Mesenchymal stem cell (in vitro differentiated cells and primary cell): Measurements from ENCODE around the gene PLSCR2. TPM values are rescaled to one million over a fixed set of nuclear protein-coding genes. Genes with fewer than 3 reads are reported as not detected.

Experiments used
- DNase-seq: peaks from one replicate; pipeline ENCODE4 v3.0.0-alpha.2; 2013
- H2AFZ ChIP-seq: one replicate; pipeline ENCODE4 v1.6.1; 2013; ENCODE audit warnings: low read depth, mild to moderate bottlenecking, control low read depth, inconsistent platforms, low read length, moderate library complexity
- H2AK5ac ChIP-seq: 2 replicates; pipeline ENCODE4 v1.6.1; 2013; ENCODE audit warnings: low read length, moderate library complexity, mild to moderate bottlenecking, inconsistent platforms; ENCODE audit not compliant: severe bottlenecking
- H2BK120ac ChIP-seq: one replicate; pipeline ENCODE4 v1.6.1; 2013; ENCODE audit warnings: low read depth, mild to moderate bottlenecking, inconsistent platforms, low read length, moderate library complexity
- H2BK12ac ChIP-seq, 2 experiments: one replicate each; pipeline ENCODE4 v1.6.1; 2013; ENCODE audit warnings: inconsistent platforms in 2 of 2, low read length in 2 of 2, mild to moderate bottlenecking in 2 of 2, moderate library complexity in 2 of 2, control low read depth in 1 of 2
- H2BK15ac ChIP-seq: one replicate; pipeline ENCODE4 v1.6.1; 2013; ENCODE audit warnings: mild to moderate bottlenecking, low read depth, inconsistent platforms; ENCODE audit not compliant: poor library complexity, severe bottlenecking
- H2BK5ac ChIP-seq: 2 replicates; pipeline ENCODE4 v1.6.1; 2013; ENCODE audit warnings: low read depth, mild to moderate bottlenecking, low read length, control low read depth, inconsistent platforms; ENCODE audit not compliant: poor library complexity, severe bottlenecking
- H3K14ac ChIP-seq, 2 experiments: one replicate each; pipeline ENCODE4 v1.6.1; 2013; ENCODE audit warnings: inconsistent platforms in 2 of 2, low read length in 2 of 2, control low read depth in 1 of 2, mild to moderate bottlenecking in 1 of 2, moderate library complexity in 1 of 2
- H3K18ac ChIP-seq, 2 experiments: one replicate each; pipeline ENCODE4 v1.6.1; 2013; ENCODE audit warnings: inconsistent platforms in 2 of 2, low read length in 2 of 2, control low read depth in 1 of 2, low read depth in 1 of 2, mild to moderate bottlenecking in 1 of 2
- H3K23ac ChIP-seq, 2 experiments: one replicate each; pipeline ENCODE4 v1.6.1; 2013; ENCODE audit warnings: inconsistent platforms in 2 of 2, low read length in 2 of 2, mild to moderate bottlenecking in 2 of 2, moderate library complexity in 2 of 2, control low read depth in 1 of 2
- H3K27ac ChIP-seq: 2 replicates; pipeline ENCODE4 v1.5.1; 2013; ENCODE audit warnings: mild to moderate bottlenecking, moderate library complexity, low read length, control low read depth, inconsistent platforms; ENCODE audit not compliant: poor library complexity, severe bottlenecking
- H3K27me3 ChIP-seq, 2 experiments: 2 replicates each; pipeline versions ENCODE4 v1.6.1 to v1.7.0; 2013; ENCODE audit warnings: low read length in 2 of 2, mild to moderate bottlenecking in 2 of 2, moderate library complexity in 2 of 2, control low read depth in 1 of 2, inconsistent platforms in 1 of 2; ENCODE audit not compliant: control insufficient read depth in 1 of 2, insufficient read depth in 1 of 2
- H3K36me3 ChIP-seq, 2 experiments: 2 replicates each; pipeline versions ENCODE4 v1.6.1 to v1.7.0; 2013; ENCODE audit warnings: low read length in 2 of 2, control low read depth in 1 of 2, inconsistent platforms in 1 of 2, low read depth in 1 of 2, mild to moderate bottlenecking in 1 of 2; ENCODE audit not compliant: insufficient read depth in 2 of 2, control insufficient read depth in 1 of 2
- H3K4ac ChIP-seq, 2 experiments: one replicate each; pipeline ENCODE4 v1.6.1; 2013; ENCODE audit warnings: inconsistent platforms in 2 of 2, low read length in 2 of 2, mild to moderate bottlenecking in 2 of 2, moderate library complexity in 2 of 2, control low read depth in 1 of 2, low read depth in 1 of 2
- H3K4me1 ChIP-seq: 2 replicates; pipeline ENCODE4 v1.6.1; 2013; ENCODE audit warnings: low read depth, low read length, control low read depth; ENCODE audit not compliant: control insufficient read depth, insufficient read depth
- H3K4me2 ChIP-seq: 2 replicates; pipeline ENCODE4 v1.6.1; 2013; ENCODE audit warnings: low read length, mild to moderate bottlenecking, inconsistent platforms; ENCODE audit not compliant: poor library complexity, severe bottlenecking
- H3K4me3 ChIP-seq, 2 experiments: 2 replicates each; pipeline versions ENCODE4 v1.5.1 to v1.7.0; 2013; ENCODE audit warnings: low read length in 2 of 2, mild to moderate bottlenecking in 2 of 2, control low read depth in 1 of 2, low read depth in 1 of 2; ENCODE audit not compliant: insufficient read depth in 1 of 2
- H3K79me1 ChIP-seq: replicated peaks from 2 replicates; pipeline ENCODE4 v1.6.1; 2013; ENCODE audit warnings: mild to moderate bottlenecking, control low read depth, low read length, inconsistent platforms; ENCODE audit not compliant: poor library complexity, severe bottlenecking
- H3K9ac ChIP-seq: 2 replicates; pipeline ENCODE4 v1.7.0; 2013; ENCODE audit warnings: mild to moderate bottlenecking, low read length, moderate library complexity
- H3K9me3 ChIP-seq: 2 replicates; pipeline ENCODE4 v1.7.0; 2013; ENCODE audit warnings: mild to moderate bottlenecking, low read length; ENCODE audit not compliant: control insufficient read depth
- H4K8ac ChIP-seq: one replicate; pipeline ENCODE4 v1.6.1; 2013; ENCODE audit warnings: inconsistent platforms, mild to moderate bottlenecking, low read length, moderate library complexity
- H4K91ac ChIP-seq: one replicate; pipeline ENCODE4 v1.6.1; 2013; ENCODE audit warnings: mild to moderate bottlenecking, low read length, inconsistent platforms
- WGBS: methylation state at CpG from one replicate; pipeline ENCODE4 v1.1.7; 2013; ENCODE audit warnings: mixed read lengths; 5-methylcytosine and 5-hydroxymethylcytosine counted together
- polyA plus RNA-seq, 2 experiments: library from polyadenylated mRNA; stranded (reverse); fragments of 200-250 nt; gene quantifications; one replicate each; pipeline ENCODE4 v1.2.3, GENCODE V29; 2013

Gene PLSCR2, protein sequence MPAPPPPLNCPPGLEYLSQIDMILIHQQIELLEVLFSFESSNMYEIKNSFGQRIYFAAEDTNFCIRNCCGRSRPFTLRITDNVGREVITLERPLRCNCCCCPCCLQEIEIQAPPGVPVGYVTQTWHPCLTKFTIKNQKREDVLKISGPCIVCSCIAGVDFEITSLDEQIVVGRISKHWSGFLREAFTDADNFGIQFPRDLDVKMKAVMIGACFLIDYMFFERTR
- polyA plus RNA-seq (2013, experiment 1 of 2): not detected
- not detected for polyA plus RNA-seq (2013, experiment 2 of 2)

DNA sequence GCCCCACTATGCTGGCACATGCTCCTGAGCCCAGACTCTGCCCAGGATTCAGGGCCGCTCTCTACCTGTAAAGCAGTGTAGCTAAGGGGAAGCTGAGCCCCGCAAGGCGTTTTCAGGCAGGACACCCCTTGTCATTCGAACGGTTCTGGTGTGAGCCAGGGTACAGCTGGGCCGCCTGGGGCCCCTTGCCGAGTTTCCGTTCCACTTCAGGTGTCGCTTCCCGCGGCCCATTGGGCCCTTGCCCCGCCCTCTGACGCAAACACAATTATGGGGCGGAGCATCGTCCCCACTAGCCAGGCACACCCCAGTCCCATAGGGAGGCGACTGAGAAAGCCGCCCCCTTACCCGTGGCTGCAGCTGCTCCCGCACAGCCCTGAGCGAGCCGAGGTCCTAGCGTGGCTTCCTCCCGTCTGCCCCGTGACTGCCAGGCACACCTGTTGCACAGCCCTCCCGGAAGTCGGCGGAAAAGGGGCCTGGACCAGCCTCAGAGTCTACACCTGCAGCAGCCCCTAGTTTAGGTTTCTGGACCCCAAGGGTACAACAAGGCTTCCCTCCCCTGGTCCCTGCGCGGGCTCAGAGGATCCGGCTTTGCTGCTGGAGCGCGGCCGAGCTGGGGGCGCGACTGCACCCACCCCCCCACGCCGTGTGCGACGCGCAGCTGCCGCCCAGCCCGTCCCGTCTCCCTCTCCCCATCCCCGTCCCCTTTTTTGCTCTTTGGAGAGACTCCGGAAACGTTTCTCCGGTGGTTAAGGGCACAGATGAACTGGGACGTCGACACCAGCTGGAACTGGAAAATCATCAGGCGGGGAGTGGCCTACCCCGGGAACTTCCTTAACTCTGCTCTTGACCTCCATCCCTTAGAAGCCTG lies at the start of gene PLSCR2:
TSS of gene PLSCR2 (minus strand) at position 412 of the 868 bp plus-strand sequence. CDS start 9,657 bp downstream, outside the sequence.
- Histone ChIP-seq H2AK5ac (no peak within 1 kb of the TSS), H3K36me3 (no peaks in the 10 kb centered on the region), H4K91ac (no peak within 1 kb of the TSS), H2BK120ac (no peak within 1 kb of the TSS), H4K8ac (peak within 1 kb of the TSS; percentile 35), H3K23ac (no peak within 1 kb of the TSS), H3K9me3 (no peaks in the 10 kb centered on the region), H3K14ac (no peak within 1 kb of the TSS), H3K79me1 (no peaks in the 10 kb centered on the region), H2AFZ (no peak within 1 kb of the TSS), H3K4ac (no peak within 1 kb of the TSS), H2BK15ac (peak within 1 kb of the TSS; percentile 65), H3K4me1 (peaks cover 4% of the 10 kb centered on the region), H3K4me2 (peak within 1 kb of the TSS; percentile 33), H2BK12ac (no peak within 1 kb of the TSS), H3K4me3 (peak within 1 kb of the TSS; percentile 36 to 78), H3K27me3 (no peaks in the 10 kb centered on the region), H2BK5ac (no peak within 1 kb of the TSS), H3K18ac (peak within 1 kb of the TSS in 1 of 2 experiments; percentile 7), H3K9ac (peak within 1 kb of the TSS; percentile 73), H3K27ac (no peak within 1 kb of the TSS)
- no peak for DNase-seq
- 76% methylated on average over 49 of the region's 51 CpGs for WGBS

DNA sequence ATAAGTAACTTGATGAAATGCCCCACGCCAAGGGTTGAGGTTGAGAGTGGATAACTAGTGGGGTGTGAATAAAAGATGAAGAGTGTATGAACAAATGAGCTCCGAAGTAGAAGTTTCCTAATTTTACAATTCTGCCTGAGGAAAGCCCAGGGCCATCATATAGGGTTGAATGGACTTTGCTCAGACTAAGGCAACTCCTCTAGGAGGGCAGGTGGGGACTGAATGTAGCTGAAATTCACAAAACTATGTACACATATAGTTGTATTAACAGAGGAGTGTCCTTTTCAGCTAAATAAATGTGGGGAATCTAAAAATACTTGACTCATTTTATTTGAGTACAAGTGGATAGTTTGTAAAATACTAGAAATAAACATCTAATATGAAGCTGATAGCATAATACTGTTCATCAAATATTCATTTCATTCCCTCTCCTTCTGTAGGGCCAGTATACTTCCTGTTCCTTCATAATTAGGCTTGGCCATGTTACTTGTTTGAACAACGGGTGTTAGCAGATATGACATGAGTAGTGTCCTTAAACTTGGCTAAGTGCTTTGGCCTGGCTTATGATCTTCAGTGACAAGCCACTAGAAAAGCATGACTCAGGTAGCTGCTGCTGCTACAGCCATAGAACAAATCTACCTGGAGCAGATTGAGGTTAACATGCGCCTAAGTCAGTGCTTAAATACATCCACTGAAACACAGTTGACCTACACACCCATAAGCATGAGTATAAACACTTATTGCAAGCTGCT lies 48.5 kb upstream of the PLSCR2 start:
- no peak overlapping the region for H2BK12ac ChIP-seq
- no peak overlapping the region for H2BK120ac ChIP-seq
- H3K27ac ChIP-seq: no peak overlapping the region
- H3K4me3 ChIP-seq: no peak overlapping the region
- H2BK5ac ChIP-seq: no peak overlapping the region
- no peak overlapping the region for H3K23ac ChIP-seq
- H3K9ac ChIP-seq: no peak overlapping the region
- H3K9me3 ChIP-seq: no peaks in the 10 kb centered on the region
- no peak overlapping the region for H2BK15ac ChIP-seq
- no peaks in the 10 kb centered on the region for H3K79me1 ChIP-seq
- no peak overlapping the region for H3K4ac ChIP-seq
- no peak overlapping the region for H3K18ac ChIP-seq
- H3K14ac ChIP-seq: no peak overlapping the region
- DNase-seq: no peak
- no peak overlapping the region for H4K8ac ChIP-seq
- WGBS: 85% methylated on average over 3 of the region's 4 CpGs
- no peaks in the 10 kb centered on the region for H3K27me3 ChIP-seq
- peaks cover 3% of the 10 kb centered on the region for H3K4me1 ChIP-seq
- no peak overlapping the region for H2AK5ac ChIP-seq
- no peak overlapping the region for H4K91ac ChIP-seq
- peaks cover 4 to 82% of the 10 kb centered on the region in 2 experiments for H3K36me3 ChIP-seq
- H2AFZ ChIP-seq: no peak overlapping the region
- no peak overlapping the region for H3K4me2 ChIP-seq

DNA sequence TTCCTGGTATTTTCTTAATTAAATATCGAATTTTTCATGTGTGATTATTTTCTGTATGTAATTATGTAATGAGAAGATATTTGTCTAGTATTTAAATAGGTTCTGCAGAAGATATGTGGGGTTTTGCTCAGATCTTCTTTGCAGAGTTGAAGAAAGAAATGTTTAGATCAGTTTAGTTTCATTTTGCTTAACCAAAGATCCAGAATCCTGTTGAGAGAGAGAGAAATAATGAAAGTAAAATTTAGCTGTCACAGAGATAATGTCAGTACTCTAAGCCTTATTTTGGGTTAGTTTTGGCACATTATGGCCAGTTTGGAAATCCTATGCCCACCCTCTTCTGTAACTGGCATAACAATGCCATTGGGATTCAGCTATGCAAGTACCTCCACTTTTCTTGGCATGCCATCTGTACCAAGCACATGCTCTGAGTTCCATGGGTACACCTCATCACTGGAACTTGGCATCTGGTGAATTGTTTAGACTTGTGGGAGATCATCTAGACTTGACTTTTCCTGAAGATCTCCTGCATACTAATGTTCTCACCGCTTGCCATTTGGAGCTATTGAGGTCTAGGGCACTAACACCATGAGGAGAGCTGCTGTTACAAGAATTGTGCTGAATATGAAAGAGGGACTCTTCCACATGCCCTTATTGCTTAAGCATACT lies 44.2 kb upstream of the PLSCR2 start:
- no peak overlapping the region for H2AK5ac ChIP-seq
- peaks cover 4 to 49% of the 10 kb centered on the region in 2 experiments for H3K36me3 ChIP-seq
- H3K14ac ChIP-seq: no peak overlapping the region
- no peak overlapping the region for H3K23ac ChIP-seq
- no peak overlapping the region for H3K9ac ChIP-seq
- H3K27ac ChIP-seq: no peak overlapping the region
- WGBS: 97% methylated on average over 1 of the region's 2 CpGs
- H3K79me1 ChIP-seq: no peaks in the 10 kb centered on the region
- no peak overlapping the region for H2BK120ac ChIP-seq
- no peaks in the 10 kb centered on the region for H3K9me3 ChIP-seq
- H3K27me3 ChIP-seq: no peaks in the 10 kb centered on the region
- no peak overlapping the region for H4K8ac ChIP-seq
- H2BK5ac ChIP-seq: no peak overlapping the region
- H3K4me3 ChIP-seq: no peak overlapping the region
- H3K18ac ChIP-seq: no peak overlapping the region
- no peak overlapping the region for H2AFZ ChIP-seq
- no peak overlapping the region for H3K4ac ChIP-seq
- H3K4me1 ChIP-seq: peaks cover 5% of the 10 kb centered on the region
- H4K91ac ChIP-seq: no peak overlapping the region
- H3K4me2 ChIP-seq: no peak overlapping the region
- no peak overlapping the region for H2BK15ac ChIP-seq
- no peak overlapping the region for H2BK12ac ChIP-seq
- no peak for DNase-seq
